ENCODE measurements around the gene TRAM1L1. TPM values are rescaled to one million over a fixed set of nuclear protein-coding genes. Genes with fewer than 3 reads are reported as not detected.

Gene TRAM1L1
- total RNA-seq (ENCODE audit: unreplicated experiment): 6.5 TPM
- long read RNA-seq, transcript TRAM1L1-201 (1 exons, 2,023 nt): major isoform, 8 of 10 reads
- long read RNA-seq, partial matches to known transcripts: 0 of 10 reads
- long read RNA-seq, other reads (novel, unspliced or antisense): 2 of 10 reads

GRCh38 chr4:117084866-117085701, at the start of gene TRAM1L1:
TRAM1L1 (minus strand) TSS chr4:117085576; CDS start chr4:117085393, 183 bp downstream.
- Mint-ChIP-seq H3K27ac (ENCODE audit: unreplicated experiment) (peak within 1 kb of the TSS; percentile 90), H3K4me1 (ENCODE audit: low read depth, unreplicated experiment) (peaks cover 12% of the 10 kb centered on the region), H3K27me3 (ENCODE audit: unreplicated experiment) (no peaks in the 10 kb centered on the region), H3K9me3 (ENCODE audit: unreplicated experiment) (no peaks in the 10 kb centered on the region), H3K4me3 (ENCODE audit: unreplicated experiment) (peak within 1 kb of the TSS; percentile 85), H3K36me3 (ENCODE audit: unreplicated experiment) (no peaks in the 10 kb centered on the region)
- TF ChIP-seq CTCF (IDR thresholded peaks at IDR 0.05; ENCODE audit: partially characterized antibody, unreplicated experiment): no peak
- peak; percentile 94 for DNase-seq

GRCh38 chr4:117134386-117134785, 49.0 kb upstream of the TRAM1L1 start:
- peaks cover 13% of the 10 kb centered on the region for H3K9me3 Mint-ChIP-seq (ENCODE audit: unreplicated experiment)
- H3K4me1 Mint-ChIP-seq (ENCODE audit: low read depth, unreplicated experiment): peaks cover 15% of the 10 kb centered on the region
- peak; percentile 39 for DNase-seq
- no peak overlapping the region for H3K4me3 Mint-ChIP-seq (ENCODE audit: unreplicated experiment)
- H3K27me3 Mint-ChIP-seq (ENCODE audit: unreplicated experiment): no peaks in the 10 kb centered on the region
- peak; percentile 70 for TF ChIP-seq CTCF (IDR thresholded peaks at IDR 0.05; ENCODE audit: partially characterized antibody, unreplicated experiment)
- no peak overlapping the region for H3K27ac Mint-ChIP-seq (ENCODE audit: unreplicated experiment)
- peaks cover 28% of the 10 kb centered on the region for H3K36me3 Mint-ChIP-seq (ENCODE audit: unreplicated experiment)

GRCh38 chr4:117096886-117097285, 11.5 kb upstream of the TRAM1L1 start:
- H3K36me3 Mint-ChIP-seq (ENCODE audit: unreplicated experiment): no peaks in the 10 kb centered on the region
- H3K9me3 Mint-ChIP-seq (ENCODE audit: unreplicated experiment): no peaks in the 10 kb centered on the region
- no peak overlapping the region for H3K27ac Mint-ChIP-seq (ENCODE audit: unreplicated experiment)
- no peak for DNase-seq
- TF ChIP-seq CTCF (IDR thresholded peaks at IDR 0.05; ENCODE audit: partially characterized antibody, unreplicated experiment): no peak
- no peak overlapping the region for H3K4me3 Mint-ChIP-seq (ENCODE audit: unreplicated experiment)
- H3K4me1 Mint-ChIP-seq (ENCODE audit: low read depth, unreplicated experiment): peaks cover 4% of the 10 kb centered on the region
- H3K27me3 Mint-ChIP-seq (ENCODE audit: unreplicated experiment): no peaks in the 10 kb centered on the region

- DNase-seq: no peak
- peaks cover 4% of the 10 kb centered on the region for H3K4me1 Mint-ChIP-seq (ENCODE audit: low read depth, unreplicated experiment)
- no peaks in the 10 kb centered on the region for H3K27me3 Mint-ChIP-seq (ENCODE audit: unreplicated experiment)
- no peak overlapping the region for H3K27ac Mint-ChIP-seq (ENCODE audit: unreplicated experiment)
- no peaks in the 10 kb centered on the region for H3K9me3 Mint-ChIP-seq (ENCODE audit: unreplicated experiment)
- H3K4me3 Mint-ChIP-seq (ENCODE audit: unreplicated experiment): no peak overlapping the region
- no peaks in the 10 kb centered on the region for H3K36me3 Mint-ChIP-seq (ENCODE audit: unreplicated experiment)
- no peak for TF ChIP-seq CTCF (IDR thresholded peaks at IDR 0.05; ENCODE audit: partially characterized antibody, unreplicated experiment)
Observed at GRCh38 chr4:117096462-117096861, 11.1 kb upstream of the TRAM1L1 start.

- TF ChIP-seq CTCF (IDR thresholded peaks at IDR 0.05; ENCODE audit: partially characterized antibody, unreplicated experiment): no peak
- peaks cover 4% of the 10 kb centered on the region for H3K4me1 Mint-ChIP-seq (ENCODE audit: low read depth, unreplicated experiment)
- H3K9me3 Mint-ChIP-seq (ENCODE audit: unreplicated experiment): no peaks in the 10 kb centered on the region
- no peak overlapping the region for H3K27ac Mint-ChIP-seq (ENCODE audit: unreplicated experiment)
- no peak overlapping the region for H3K4me3 Mint-ChIP-seq (ENCODE audit: unreplicated experiment)
- no peak for DNase-seq
- H3K27me3 Mint-ChIP-seq (ENCODE audit: unreplicated experiment): no peaks in the 10 kb centered on the region
- H3K36me3 Mint-ChIP-seq (ENCODE audit: unreplicated experiment): no peaks in the 10 kb centered on the region
Observed at GRCh38 chr4:117093571-117093970, 8.2 kb upstream of the TRAM1L1 start.

All from glutamatergic neuron (in vitro differentiated cells).